ENCODE measurements around the gene MAPK10.

MAPK10 gene

GRCh38 chr4:86233681-86234080 lies 126.2 kb downstream of the MAPK10 start:
- no peak for TF ChIP-seq CTCF (IDR thresholded peaks at IDR 0.05; ENCODE audit: control insufficient read depth, extremely low read depth, insufficient read depth)
- no peak overlapping the region for H3K4me3 ChIP-seq (ENCODE audit: low read depth, low read length)
- DNase-seq (ENCODE audit: low read depth), result no peak

GRCh38 chr4:86233090-86233489 lies 126.8 kb downstream of the MAPK10 start:
- DNase-seq (ENCODE audit: low read depth), result no peak
- H3K4me3 ChIP-seq (ENCODE audit: low read depth, low read length), result no peak overlapping the region
- TF ChIP-seq CTCF (IDR thresholded peaks at IDR 0.05; ENCODE audit: control insufficient read depth, extremely low read depth, insufficient read depth), result no peak

- DNase-seq (ENCODE audit: low read depth), result peak; percentile 2
- peak; percentile 44 for TF ChIP-seq CTCF (IDR thresholded peaks at IDR 0.05; ENCODE audit: control insufficient read depth, extremely low read depth, insufficient read depth)
- no peak overlapping the region for H3K4me3 ChIP-seq (ENCODE audit: low read depth, low read length)
Measured at GRCh38 chr4:86223472-86223871, 136.4 kb downstream of the MAPK10 start.

- DNase-seq (ENCODE audit: low read depth), result no peak
- TF ChIP-seq CTCF (IDR thresholded peaks at IDR 0.05; ENCODE audit: control insufficient read depth, extremely low read depth, insufficient read depth), result no peak
- H3K4me3 ChIP-seq (ENCODE audit: low read depth, low read length), result no peak overlapping the region
Measured at GRCh38 chr4:86221002-86221401, 138.9 kb downstream of the MAPK10 start.

- no peak for TF ChIP-seq CTCF (IDR thresholded peaks at IDR 0.05; ENCODE audit: control insufficient read depth, extremely low read depth, insufficient read depth)
- H3K4me3 ChIP-seq (ENCODE audit: low read depth, low read length), result no peak overlapping the region
- DNase-seq (ENCODE audit: low read depth), result no peak
Measured at GRCh38 chr4:86220121-86220520, 139.7 kb downstream of the MAPK10 start.

- H3K4me3 ChIP-seq (ENCODE audit: low read depth, low read length), result no peak overlapping the region
- no peak for TF ChIP-seq CTCF (IDR thresholded peaks at IDR 0.05; ENCODE audit: control insufficient read depth, extremely low read depth, insufficient read depth)
- DNase-seq (ENCODE audit: low read depth), result no peak
Measured at GRCh38 chr4:86218746-86219473, 140.9 kb downstream of the MAPK10 start.

GRCh38 chr4:86203176-86203575 lies 156.7 kb downstream of the MAPK10 start:
- DNase-seq (ENCODE audit: low read depth), result no peak
- no peak overlapping the region for H3K4me3 ChIP-seq (ENCODE audit: low read depth, low read length)
- TF ChIP-seq CTCF (IDR thresholded peaks at IDR 0.05; ENCODE audit: control insufficient read depth, extremely low read depth, insufficient read depth), result no peak

All from LNCaP clone FGC (cell line).